HEK293T (cell line): Measurements from ENCODE around the gene GABRB3.

Source experiments
- ARNT ChIP-seq: fragments of 450-650 bp; IDR thresholded peaks from 2 replicates; pipeline ENCODE4 v1.6.1; 2017; ENCODE audit warnings: mild to moderate bottlenecking
- BHLHE40 ChIP-seq: fragments of 450-650 bp; IDR thresholded peaks from 2 replicates; pipeline ENCODE4 v1.6.1; 2016; ENCODE audit warnings: mild to moderate bottlenecking, moderate library complexity, borderline replicate concordance
- CTBP1 ChIP-seq: fragments of 450-650 bp; IDR thresholded peaks from 2 replicates; pipeline ENCODE4 v1.6.1; 2016; ENCODE audit warnings: borderline replicate concordance
- FOXA1 ChIP-seq: fragments of 450-650 bp; IDR thresholded peaks from 2 replicates; pipeline ENCODE4 v1.6.1; 2016; ENCODE audit warnings: mild to moderate bottlenecking
- FOXK2 ChIP-seq: fragments of 450-650 bp; IDR thresholded peaks from 2 replicates; pipeline ENCODE4 v1.6.1; 2016; ENCODE audit warnings: mild to moderate bottlenecking
- FOXM1 ChIP-seq: fragments of 450-650 bp; IDR thresholded peaks from 2 replicates; pipeline ENCODE4 v1.6.1; 2017; ENCODE audit warnings: mild to moderate bottlenecking, borderline replicate concordance
- HDGF ChIP-seq: fragments of 450-650 bp; IDR thresholded peaks from 2 replicates; pipeline ENCODE4 v1.6.1; 2017; ENCODE audit warnings: antibody characterized with exemption, borderline replicate concordance
- PKNOX1 ChIP-seq: fragments of 450-650 bp; IDR thresholded peaks from 2 replicates; pipeline ENCODE4 v1.6.1; 2016
- SP1 ChIP-seq: fragments of 450-650 bp; IDR thresholded peaks from 2 replicates; pipeline ENCODE4 v1.6.1; 2017
- SUZ12 ChIP-seq: fragments of 450-650 bp; IDR thresholded peaks from 2 replicates; pipeline ENCODE4 v1.6.1; 2016; ENCODE audit warnings: mild to moderate bottlenecking
- TARDBP ChIP-seq: fragments of 450-650 bp; IDR thresholded peaks from 2 replicates; pipeline ENCODE4 v1.6.1; 2016

GRCh38 chr15:26771168-26771567 lies 1.7 kb downstream of the GABRB3 start:
- TF ChIP-seq BHLHE40 (no peak), CTBP1 (no peak), FOXA1 (no peak), FOXK2 (no peak), FOXM1 (no peak), SP1 (no peak), ARNT (no peak), PKNOX1 (no peak), TARDBP (no peak), SUZ12 (no peak), HDGF (no peak)
